Natural killer cell treated with Interleukin-12 subunit alpha and Interleukin-12 subunit beta and Interleukin-15 and Interleukin-18, amount 100 ng/mL, for 72 hours (primary cell): ENCODE results near the gene C6orf47. TPM values are rescaled to one million over a fixed set of nuclear protein-coding genes. Genes with fewer than 3 reads are reported as not detected.

ENCODE experiments used
- ATAC-seq, 2 donors: fragments of 150-1000 bp; cut with Tn5 transposase in 1 of 2; sonication (Bioruptor Pico), chemical (Tn5 transposase) in 1 of 2; 2 replicates each; pipeline ENCODE4 v1.10.0; 2021
- DNase-seq: peaks from one replicate; pipeline ENCODE4 v3.0.0; 2022; ENCODE audit warnings: low spot score
- H3K27ac Mint-ChIP-seq, 2 donors: 1 replicate in 1 of 2; 2 replicates in 1 of 2; pipeline ENCODE4 v1.8.0; 2022; ENCODE audit warnings: mixed read lengths in 2 of 2, mild to moderate bottlenecking in 1 of 2, moderate library complexity in 1 of 2
- H3K27me3 Mint-ChIP-seq, 2 donors: 1 replicate in 1 of 2; 2 replicates in 1 of 2; pipeline ENCODE4 v1.8.0; 2022; ENCODE audit warnings: mixed read lengths in 2 of 2
- H3K36me3 Mint-ChIP-seq: one replicate; pipeline ENCODE4 v1.8.0; 2022; ENCODE audit warnings: mixed read lengths
- H3K4me1 Mint-ChIP-seq, 2 donors: 1 replicate in 1 of 2; 2 replicates in 1 of 2; pipeline ENCODE4 v1.8.0; 2022; ENCODE audit warnings: low read depth in 2 of 2, mixed read lengths in 2 of 2, mild to moderate bottlenecking in 1 of 2
- H3K4me3 Mint-ChIP-seq: one replicate; pipeline ENCODE4 v1.8.0; 2022; ENCODE audit warnings: mixed read lengths
- H3K9me3 Mint-ChIP-seq: 2 replicates; pipeline ENCODE4 v1.8.0; 2022; ENCODE audit warnings: mixed read lengths
- total RNA-seq, 2 donors: library from RNA; stranded (reverse); gene quantifications; one replicate each; pipeline ENCODE4 v1.2.3, GENCODE V29; 2022

The C6orf47 gene
- total RNA-seq, 2 donors from 2014 or later = 26.9 to 34.0 TPM

GRCh38 chr6:31659649-31660380, 763 bp downstream of the C6orf47 start:
- Mint-ChIP-seq H3K36me3 (peaks cover 16% of the 10 kb centered on the region), H3K27ac (peak overlapping the region; percentile 85 to 92), H3K4me1 (peaks cover 68 to 71% of the 10 kb centered on the region in 2 donors), H3K4me3 (peak overlapping the region; percentile 95), H3K27me3 (no peaks in the 10 kb centered on the region), H3K9me3 (no peaks in the 10 kb centered on the region)
- ATAC-seq (peak in 1 of 2 donors; percentile 35), DNase-seq (no peak)

- peak overlapping the region; percentile 95 for H3K4me3 Mint-ChIP-seq
- H3K36me3 Mint-ChIP-seq = peaks cover 9% of the 10 kb centered on the region
- DNase-seq = no peak
Measured at GRCh38 chr6:31658983-31659648, 1.5 kb downstream of the C6orf47 start.

GRCh38 chr6:31658158-31658688, 2.4 kb downstream of the C6orf47 start:
- no peak for DNase-seq
- peaks cover 2% of the 10 kb centered on the region for H3K36me3 Mint-ChIP-seq
- H3K27ac Mint-ChIP-seq = peak overlapping the region; percentile 85 to 92
- ATAC-seq = no peak
- H3K9me3 Mint-ChIP-seq = no peaks in the 10 kb centered on the region
- H3K27me3 Mint-ChIP-seq = no peaks in the 10 kb centered on the region
- peaks cover 53 to 55% of the 10 kb centered on the region in 2 donors for H3K4me1 Mint-ChIP-seq
- H3K4me3 Mint-ChIP-seq = peak overlapping the region; percentile 95

More at GRCh38 chr6:31658983-31659648, 1.5 kb downstream of the C6orf47 start:
- no peaks in the 10 kb centered on the region for H3K27me3 Mint-ChIP-seq
- peaks cover 61 to 64% of the 10 kb centered on the region in 2 donors for H3K4me1 Mint-ChIP-seq
- H3K27ac Mint-ChIP-seq = peak overlapping the region; percentile 85 to 92
- H3K9me3 Mint-ChIP-seq = no peaks in the 10 kb centered on the region
- no peak for ATAC-seq

- H3K36me3 Mint-ChIP-seq = no peaks in the 10 kb centered on the region
- no peaks in the 10 kb centered on the region for H3K27me3 Mint-ChIP-seq
- H3K27ac Mint-ChIP-seq = peak overlapping the region; percentile 85 to 92
- H3K9me3 Mint-ChIP-seq = no peaks in the 10 kb centered on the region
- ATAC-seq = no peak
- no peak for DNase-seq
- peaks cover 55 to 58% of the 10 kb centered on the region in 2 donors for H3K4me1 Mint-ChIP-seq
- peak overlapping the region; percentile 95 for H3K4me3 Mint-ChIP-seq
Measured at GRCh38 chr6:31657406-31658157, 3.0 kb downstream of the C6orf47 start.

GRCh38 chr6:31655349-31656237, 5.0 kb downstream of the C6orf47 start, which contains the start of gene APOM:
Gene APOM (plus strand): TSS chr6:31655894. CDS start chr6:31655967, 73 bp downstream.
- Mint-ChIP-seq H3K27me3 (no peaks in the 10 kb centered on the region), H3K4me1 (peaks cover 59 to 73% of the 10 kb centered on the region in 2 donors), H3K27ac (peak within 1 kb of the TSS; percentile 17 to 25), H3K36me3 (no peaks in the 10 kb centered on the region), H3K9me3 (no peaks in the 10 kb centered on the region), H3K4me3 (no peak within 1 kb of the TSS)
- ATAC-seq (no peak), DNase-seq (no peak)

- Mint-ChIP-seq H3K9me3 (no peaks in the 10 kb centered on the region), H3K27me3 (no peaks in the 10 kb centered on the region), H3K36me3 (no peaks in the 10 kb centered on the region), H3K4me3 (no peak overlapping the region), H3K27ac (peak overlapping the region; percentile 17 to 25), H3K4me1 (peaks cover 59 to 72% of the 10 kb centered on the region in 2 donors)
- DNase-seq (no peak), ATAC-seq (no peak)
Measured at GRCh38 chr6:31654574-31655348, 5.8 kb downstream of the C6orf47 start.

- DNase-seq (peak; percentile 90), ATAC-seq (peak; percentile 80 to 86)
- Mint-ChIP-seq H3K4me3 (peak overlapping the region; percentile 95), H3K27me3 (no peaks in the 10 kb centered on the region), H3K27ac (peak overlapping the region; percentile 88 to 97), H3K9me3 (no peaks in the 10 kb centered on the region), H3K36me3 (peaks cover 8% of the 10 kb centered on the region), H3K4me1 (peaks cover 50 to 55% of the 10 kb centered on the region in 2 donors)
Measured at GRCh38 chr6:31652925-31653724, 7.5 kb downstream of the C6orf47 start.

GRCh38 chr6:31651602-31652191, 8.9 kb downstream of the C6orf47 start:
- Mint-ChIP-seq H3K9me3 (no peaks in the 10 kb centered on the region), H3K36me3 (peaks cover 13% of the 10 kb centered on the region), H3K4me1 (peaks cover 47 to 48% of the 10 kb centered on the region in 2 donors), H3K27me3 (no peaks in the 10 kb centered on the region), H3K27ac (peak overlapping the region; percentile 88 to 97), H3K4me3 (peak overlapping the region; percentile 95)
- ATAC-seq = peak; percentile 66 to 69
- peak; percentile 83 for DNase-seq

- H3K27me3 Mint-ChIP-seq = no peaks in the 10 kb centered on the region
- peaks cover 5 to 22% of the 10 kb centered on the region in 2 donors for H3K4me1 Mint-ChIP-seq
- peak overlapping the region in 1 of 2 donors; percentile 73 for H3K27ac Mint-ChIP-seq
- peaks cover 29% of the 10 kb centered on the region for H3K36me3 Mint-ChIP-seq
- H3K9me3 Mint-ChIP-seq = no peaks in the 10 kb centered on the region
- H3K4me3 Mint-ChIP-seq = no peak overlapping the region
- ATAC-seq (no peak), DNase-seq (no peak)
Measured at GRCh38 chr6:31645325-31645724, 15.3 kb downstream of the C6orf47 start.

GRCh38 chr6:31643818-31644454, 16.6 kb downstream of the C6orf47 start:
- no peak for DNase-seq
- Mint-ChIP-seq H3K36me3 (peaks cover 25% of the 10 kb centered on the region), H3K27me3 (no peaks in the 10 kb centered on the region), H3K4me3 (no peak overlapping the region), H3K9me3 (no peaks in the 10 kb centered on the region), H3K4me1 (peaks cover 0 to 19% of the 10 kb centered on the region in 2 donors), H3K27ac (no peak overlapping the region)
- ATAC-seq = peak in 1 of 2 donors; percentile 3
